Femur (tissue), 1 donor: ENCODE data around the gene BANK1.

ENCODE experiments used
- DNase-seq: peaks from one replicate; pipeline ENCODE4 v3.0.0-alpha.2; 2017

Gene BANK1

GRCh38 chr4:101967697-101968346, 177.3 kb downstream of the BANK1 start:
- no peak for DNase-seq

- no peak for DNase-seq
Observed at GRCh38 chr4:101968364-101968763, 177.8 kb downstream of the BANK1 start.

- no peak for DNase-seq
Observed at GRCh38 chr4:101969965-101970364, 179.4 kb downstream of the BANK1 start.

- DNase-seq, result no peak
Observed at GRCh38 chr4:101970547-101971155, 180.1 kb downstream of the BANK1 start.

GRCh38 chr4:101972791-101973190, 182.3 kb downstream of the BANK1 start:
- no peak for DNase-seq

- no peak for DNase-seq
Observed at GRCh38 chr4:101973361-101973760, 182.8 kb downstream of the BANK1 start.

GRCh38 chr4:101977076-101977475, 186.5 kb downstream of the BANK1 start:
- DNase-seq, result peak; percentile 61

GRCh38 chr4:101981756-101982155, 191.2 kb downstream of the BANK1 start:
- peak; percentile 20 for DNase-seq

- no peak for DNase-seq
Observed at GRCh38 chr4:101983835-101984234, 193.3 kb downstream of the BANK1 start.

- DNase-seq, result no peak
Observed at GRCh38 chr4:101987623-101988243, 197.2 kb downstream of the BANK1 start.

GRCh38 chr4:101989551-101989950, 199.0 kb downstream of the BANK1 start:
- DNase-seq, result no peak

- no peak for DNase-seq
Observed at GRCh38 chr4:101992446-101992845, 201.9 kb downstream of the BANK1 start.

- DNase-seq, result no peak
Observed at GRCh38 chr4:101993002-101993841, 202.7 kb downstream of the BANK1 start.

GRCh38 chr4:101993842-101994775, 203.6 kb downstream of the BANK1 start:
- no peak for DNase-seq

- no peak for DNase-seq
Observed at GRCh38 chr4:102007959-102008425, 217.5 kb downstream of the BANK1 start.

- no peak for DNase-seq
Observed at GRCh38 chr4:102008711-102009110, 218.2 kb downstream of the BANK1 start.

GRCh38 chr4:102022343-102022742, 231.8 kb downstream of the BANK1 start:
- DNase-seq, result no peak

GRCh38 chr4:102027961-102028360, 237.4 kb downstream of the BANK1 start:
- no peak for DNase-seq

GRCh38 chr4:102031406-102031805, 240.9 kb downstream of the BANK1 start:
- DNase-seq, result no peak

- DNase-seq, result no peak
Observed at GRCh38 chr4:102036016-102036415, 245.5 kb downstream of the BANK1 start.

- no peak for DNase-seq
Observed at GRCh38 chr4:102036619-102037376, 246.3 kb downstream of the BANK1 start.
